Stimulated activated naive CD4-positive, alpha-beta T cell (primary cell): ENCODE measurements around the gene ANO9.

Experiments
- DNase-seq, 6 experiments: peaks; one replicate each; lab custom pipeline; 2025; lab: John Stamatoyannopoulos, UW

Gene ANO9

GRCh38 chr11:441418-442274 lies at the start of gene ANO9:
Gene ANO9, minus strand, starts transcription at chr11:442011. Its CDS starts 85 bp downstream, at chr11:441926.
- peak in 5 of 6 experiments; percentile 42 to 57 (median 48) for DNase-seq

GRCh38 chr11:491358-491757 lies 49.5 kb upstream of the ANO9 start:
- DNase-seq, result no peak

GRCh38 chr11:490930-491260 lies 49.1 kb upstream of the ANO9 start:
- no peak for DNase-seq

- DNase-seq, result no peak
Measured at GRCh38 chr11:490186-490929, 48.5 kb upstream of the ANO9 start.

GRCh38 chr11:489610-490185 lies 47.9 kb upstream of the ANO9 start:
- no peak for DNase-seq

GRCh38 chr11:488992-489391 lies 47.2 kb upstream of the ANO9 start:
- no peak for DNase-seq

- no peak for DNase-seq
Measured at GRCh38 chr11:488579-488978, 46.8 kb upstream of the ANO9 start.

GRCh38 chr11:488062-488461 lies 46.3 kb upstream of the ANO9 start:
- no peak for DNase-seq

GRCh38 chr11:487571-488021 lies 45.8 kb upstream of the ANO9 start:
- no peak for DNase-seq

GRCh38 chr11:486189-486588 lies 44.4 kb upstream of the ANO9 start:
- no peak for DNase-seq

- no peak for DNase-seq
Measured at GRCh38 chr11:484616-485015, 42.8 kb upstream of the ANO9 start.

- DNase-seq, result no peak
Measured at GRCh38 chr11:479311-479710, 37.5 kb upstream of the ANO9 start.

GRCh38 chr11:477052-477715 lies 35.4 kb upstream of the ANO9 start:
- DNase-seq, result no peak

GRCh38 chr11:476416-476815 lies 34.6 kb upstream of the ANO9 start:
- no peak for DNase-seq

- no peak for DNase-seq
Measured at GRCh38 chr11:475941-476340, 34.1 kb upstream of the ANO9 start.

- DNase-seq, result no peak
Measured at GRCh38 chr11:474914-475506, 33.2 kb upstream of the ANO9 start.

GRCh38 chr11:473962-474785 lies 32.4 kb upstream of the ANO9 start:
- DNase-seq, result no peak

GRCh38 chr11:473415-473814 lies 31.6 kb upstream of the ANO9 start:
- no peak for DNase-seq

GRCh38 chr11:472816-473215 lies 31.0 kb upstream of the ANO9 start:
- DNase-seq, result no peak

- DNase-seq, result no peak
Measured at GRCh38 chr11:472272-472671, 30.5 kb upstream of the ANO9 start.

GRCh38 chr11:471468-472145 lies 29.8 kb upstream of the ANO9 start:
- no peak for DNase-seq
